DOHH2 (cell line): ENCODE results near the gene UBD.

Experiments used
- H3F3A ChIP-seq: fragments of 200-600 bp; sonication (generic), shearing (Covaris generic); 2 replicates; pipeline ENCODE4 v1.6.0; 2016; ENCODE audit warnings: antibody characterized with exemption, mild to moderate bottlenecking; ENCODE audit not compliant: control insufficient read depth, insufficient read depth
- H3K27ac ChIP-seq: fragments of 200-600 bp; sonication (generic); 2 replicates; pipeline ENCODE4 v1.5.1; 2014; ENCODE audit warnings: low read depth, mild to moderate bottlenecking, low read length, moderate library complexity
- H3K27me3 ChIP-seq: fragments of 200-600 bp; sonication (generic); 2 replicates; pipeline ENCODE4 v1.6.1; 2014; ENCODE audit warnings: mild to moderate bottlenecking, low read length, mixed read lengths; ENCODE audit not compliant: control insufficient read depth
- H3K36me3 ChIP-seq: fragments of 200-600 bp; sonication (generic); 2 replicates; pipeline ENCODE4 v1.6.1; 2014; ENCODE audit warnings: mild to moderate bottlenecking, low read length, moderate library complexity, mixed read lengths; ENCODE audit not compliant: control insufficient read depth
- H3K4me1 ChIP-seq: fragments of 200-600 bp; sonication (generic); 2 replicates; pipeline ENCODE4 v1.6.1; 2014; ENCODE audit warnings: mild to moderate bottlenecking, low read length, mixed read lengths; ENCODE audit not compliant: control insufficient read depth
- H3K4me2 ChIP-seq: fragments of 200-600 bp; sonication (generic); 2 replicates; pipeline ENCODE4 v1.6.0; 2014; ENCODE audit warnings: mild to moderate bottlenecking, low read length, moderate library complexity
- H3K4me3 ChIP-seq: fragments of 200-600 bp; sonication (generic); 2 replicates; pipeline ENCODE4 v1.5.1; 2014; ENCODE audit warnings: mild to moderate bottlenecking, low read length, mixed read lengths
- H3K79me2 ChIP-seq: fragments of 200-600 bp; sonication (generic); 2 replicates; pipeline ENCODE4 v1.6.1; 2014; ENCODE audit warnings: mild to moderate bottlenecking, low read length, mixed read lengths; ENCODE audit not compliant: control insufficient read depth
- H3K9me2 ChIP-seq: fragments of 200-600 bp; sonication (generic); replicated peaks from 2 replicates; pipeline ENCODE4 v1.6.1; 2014; ENCODE audit warnings: mild to moderate bottlenecking, low read length, mixed read lengths; ENCODE audit not compliant: control insufficient read depth
- H3K9me3 ChIP-seq: fragments of 200-600 bp; sonication (generic); 2 replicates; pipeline ENCODE4 v1.6.1; 2014; ENCODE audit warnings: antibody characterized with exemption, low read length, mixed read lengths; ENCODE audit not compliant: control insufficient read depth, insufficient read depth
- H4K20me1 ChIP-seq: fragments of 200-600 bp; sonication (generic); 2 replicates; pipeline ENCODE4 v1.6.0; 2014; ENCODE audit warnings: low read depth, mild to moderate bottlenecking, antibody characterized with exemption, low read length, moderate library complexity; ENCODE audit not compliant: control insufficient read depth, insufficient read depth
- CTCF ChIP-seq: fragments of 200-600 bp; sonication (generic); IDR thresholded peaks from one replicate; pipeline ENCODE4 v1.5.1; 2014; ENCODE audit warnings: antibody characterized with exemption, mild to moderate bottlenecking, low read depth, low read length; ENCODE audit not compliant: poor library complexity, severe bottlenecking
- EZH2phosphoT487 ChIP-seq: fragments of 200-600 bp; sonication (generic); IDR thresholded peaks from 2 replicates; pipeline ENCODE4 v1.6.1; 2017; ENCODE audit warnings: borderline replicate concordance, mild to moderate bottlenecking, antibody characterized with exemption, low read length, moderate library complexity, mixed read lengths

UBD gene

GRCh38 chr6:29559524-29560287 is at the start of gene UBD:
Gene UBD (minus strand): TSS chr6:29559732. CDS start chr6:29559701, 31 bp downstream.
- H3K4me2 ChIP-seq: no peak within 1 kb of the TSS
- H3K4me3 ChIP-seq: no peak within 1 kb of the TSS
- no peaks in the 10 kb centered on the region; the same call in 1 of the 2 replicates for H3K27me3 ChIP-seq

GRCh38 chr6:29608131-29608530 is 48.6 kb upstream of the UBD start:
- H3K27me3 ChIP-seq: no peaks in the 10 kb centered on the region
- no peak overlapping the region for H3K4me3 ChIP-seq
- H3K79me2 ChIP-seq: no peaks in the 10 kb centered on the region
- H3K9me3 ChIP-seq: no peaks in the 10 kb centered on the region
- no peaks in the 10 kb centered on the region for H3K9me2 ChIP-seq
- no peak for TF ChIP-seq EZH2phosphoT487
- TF ChIP-seq CTCF: no peak
- no peaks in the 10 kb centered on the region for H4K20me1 ChIP-seq
- peaks cover 8% of the 10 kb centered on the region; the same call in 1 of the 2 replicates for H3K36me3 ChIP-seq
- H3K4me1 ChIP-seq: no peaks in the 10 kb centered on the region
- H3K4me2 ChIP-seq: no peak overlapping the region
- H3K27ac ChIP-seq: no peak overlapping the region
- no peaks in the 10 kb centered on the region for H3F3A ChIP-seq

More at GRCh38 chr6:29559524-29560287, at the start of gene UBD:
- TF ChIP-seq CTCF: no peak
- no peak for TF ChIP-seq EZH2phosphoT487
- no peaks in the 10 kb centered on the region for H4K20me1 ChIP-seq
- H3K36me3 ChIP-seq: no peaks in the 10 kb centered on the region
- no peaks in the 10 kb centered on the region for H3K9me3 ChIP-seq
- H3K79me2 ChIP-seq: no peaks in the 10 kb centered on the region
- no peak within 1 kb of the TSS for H3K27ac ChIP-seq
- peaks cover 5% of the 10 kb centered on the region; the same call in 1 of the 2 replicates for H3K4me1 ChIP-seq
- H3K9me2 ChIP-seq: no peaks in the 10 kb centered on the region
- no peaks in the 10 kb centered on the region for H3F3A ChIP-seq

- Histone ChIP-seq H3K4me3 (no peak overlapping the region), H3K4me2 (no peak overlapping the region), H3K27ac (no peak overlapping the region), H3K79me2 (no peaks in the 10 kb centered on the region), H4K20me1 (no peaks in the 10 kb centered on the region; the same call in 1 of the 2 replicates), H3K4me1 (no peaks in the 10 kb centered on the region), H3K9me3 (no peaks in the 10 kb centered on the region), H3K27me3 (no peaks in the 10 kb centered on the region), H3K9me2 (no peaks in the 10 kb centered on the region), H3K36me3 (no peaks in the 10 kb centered on the region), H3F3A (no peaks in the 10 kb centered on the region)
- TF ChIP-seq EZH2phosphoT487 (no peak), CTCF (no peak)
Observed at GRCh38 chr6:29603930-29604329, 44.4 kb upstream of the UBD start.
